Caco-2 (cell line): Measurements from ENCODE around the gene PPM1A. TPM values are rescaled to one million over a fixed set of nuclear protein-coding genes. Genes with fewer than 3 reads are reported as not detected.

Source experiments
- BruUV-seq: library from RNA; stranded (reverse); fragments of 400-500 nt; replicated peaks from 2 replicates; lab custom pipeline; 2021; lab: Mats Ljungman, UMichigan
- CTCF ChIA-PET: fragments of 300-600 bp; sonication (Branson Sonifier 250); formaldehyde crosslinking; loops from one replicate; lab custom pipeline; 2022; ENCODE audit warnings: antibody characterized with exemption; lab: Charles Lee
- POLR2A ChIA-PET: fragments of 300-600 bp; sonication (Branson Sonifier 250); formaldehyde crosslinking; loops from one replicate; lab custom pipeline; 2022; ENCODE audit warnings: antibody characterized with exemption; lab: Charles Lee
- DNase-seq, 2 experiments: peaks; one replicate each; pipeline versions ENCODE4 v3.0.0 to v3.0.0-alpha.2; 2020 to 2022
- H3K27me3 ChIP-seq: replicated peaks from 2 replicates; pipeline ENCODE4 v1.6.0; 2011; ENCODE audit warnings: low read length; ENCODE audit not compliant: control insufficient read depth, insufficient read depth
- H3K36me3 ChIP-seq: 2 replicates; pipeline ENCODE4 v1.5.1; 2011; ENCODE audit warnings: low read length; ENCODE audit not compliant: control insufficient read depth, insufficient read depth
- H3K4me1 ChIP-seq: fragments of 250-450 bp; sonication (Bioruptor Pico); 2 replicates; pipeline ENCODE4 v1.5.1; 2020; ENCODE audit warnings: mild to moderate bottlenecking
- H3K4me3 ChIP-seq: 2 replicates; pipeline ENCODE4 v1.5.1; 2011; ENCODE audit warnings: low read depth, mild to moderate bottlenecking, control low read depth, low read length
- H3K9me3 ChIP-seq: fragments of 250-450 bp; sonication (Bioruptor Pico); 2 replicates; pipeline ENCODE4 v1.5.1; 2020; ENCODE audit warnings: mild to moderate bottlenecking, moderate library complexity
- H3K27ac Mint-ChIP-seq: one replicate; pipeline ENCODE4 v1.8.0; 2022; ENCODE audit warnings: mixed read lengths; ENCODE audit not compliant: unreplicated experiment
- H3K27me3 Mint-ChIP-seq: one replicate; pipeline ENCODE4 v1.8.0; 2022; ENCODE audit warnings: mixed read lengths; ENCODE audit not compliant: insufficient read depth, unreplicated experiment
- H3K36me3 Mint-ChIP-seq: one replicate; pipeline ENCODE4 v1.8.0; 2022; ENCODE audit warnings: mild to moderate bottlenecking, mixed read lengths; ENCODE audit not compliant: insufficient read depth, unreplicated experiment
- H3K4me1 Mint-ChIP-seq: one replicate; pipeline ENCODE4 v1.8.0; 2022; ENCODE audit warnings: low read depth, mixed read lengths; ENCODE audit not compliant: unreplicated experiment
- H3K4me3 Mint-ChIP-seq: one replicate; pipeline ENCODE4 v1.8.0; 2022; ENCODE audit warnings: mild to moderate bottlenecking, moderate library complexity, mixed read lengths; ENCODE audit not compliant: unreplicated experiment
- H3K9me3 Mint-ChIP-seq: one replicate; pipeline ENCODE4 v1.8.0; 2022; ENCODE audit warnings: mixed read lengths; ENCODE audit not compliant: unreplicated experiment
- CTCF ChIP-seq, 2 experiments: fragments of 200-600 bp in 1 of 2; IDR thresholded peaks; 1 replicate in 1 of 2; 2 replicates in 1 of 2; pipeline versions ENCODE4 v1.5.1 to v1.8.0; 2011 to 2022; ENCODE audit warnings: antibody characterized with exemption in 1 of 2, control low read depth in 1 of 2, inconsistent platforms in 1 of 2, low read depth in 1 of 2, low read length in 1 of 2, mild to moderate bottlenecking in 1 of 2, moderate library complexity in 1 of 2; ENCODE audit not compliant: insufficient read depth in 1 of 2, severe bottlenecking in 1 of 2, unreplicated experiment in 1 of 2
- intact Hi-C: fragments of 100-400 bp; cut with micrococcal nuclease; formaldehyde crosslinking; loops from one replicate; pipeline ENCODE4 v1.10.0; 2022; ENCODE audit not compliant: unreplicated experiment
- total RNA-seq: library from RNA; stranded (reverse); gene quantifications from 2 replicates; pipeline ENCODE4 v1.2.3, GENCODE V29; 2022

PPM1A gene
- total RNA-seq, 1 experiment from 2014 or later = 35.6 TPM

- TF ChIP-seq CTCF (IDR thresholded peaks at IDR 0.05; ENCODE audit: insufficient read depth in 1 of 2, low read depth in 1 of 2, low read length in 1 of 2, severe bottlenecking in 1 of 2, unreplicated experiment in 1 of 2) = no peak
- CTCF ChIA-PET = no interaction called here
- POLR2A ChIA-PET = no interaction called here
- peaks cover 11% of the 10 kb centered on the region for H3K4me1 Mint-ChIP-seq
- Histone ChIP-seq H3K4me1 (peaks cover 4% of the 10 kb centered on the region; the same call in 1 of the 2 replicates), H3K36me3 (no peaks in the 10 kb centered on the region), H3K9me3 (no peaks in the 10 kb centered on the region), H3K4me3 (no peak overlapping the region), H3K27me3 (no peaks in the 10 kb centered on the region)
- no peak for DNase-seq
- no TSS peak for BruUV-seq
- H3K4me3 Mint-ChIP-seq = no peak overlapping the region
- no peaks in the 10 kb centered on the region for H3K27me3 Mint-ChIP-seq
- no peaks in the 10 kb centered on the region for H3K9me3 Mint-ChIP-seq
- intact Hi-C loops = loop anchor here (5.0 kb wide), 1 partner anchor 87 kb away; no protein-coding TSS in a partner anchor
- no peak overlapping the region for H3K27ac Mint-ChIP-seq
- peaks cover 21% of the 10 kb centered on the region for H3K36me3 Mint-ChIP-seq
These were observed 3.4 kb upstream of the PPM1A start for GRCh38 chr14:60245380-60246177.

GRCh38 chr14:60247994-60248696, 876 bp upstream of the PPM1A start:
- Mint-ChIP-seq H3K9me3 (no peaks in the 10 kb centered on the region), H3K4me3 (peak overlapping the region; percentile 96), H3K27me3 (no peaks in the 10 kb centered on the region), H3K4me1 (peaks cover 30% of the 10 kb centered on the region), H3K27ac (peak overlapping the region; percentile 99), H3K36me3 (peaks cover 21% of the 10 kb centered on the region)
- peak; percentile 90 to 92 for DNase-seq
- POLR2A ChIA-PET = interaction anchor here (0.5 to 1.5 kb wide), 8 partner anchors 9 to 1950 kb away, joined by 3 to 22 read pairs (median 4); partner anchors contain the start of genes ARID4A, JKAMP, L3HYPDH and PCNX4
- TF ChIP-seq CTCF (IDR thresholded peaks at IDR 0.05; ENCODE audit: insufficient read depth in 1 of 2, low read depth in 1 of 2, low read length in 1 of 2, severe bottlenecking in 1 of 2, unreplicated experiment in 1 of 2) = no peak
- Histone ChIP-seq H3K9me3 (no peaks in the 10 kb centered on the region), H3K36me3 (no peaks in the 10 kb centered on the region), H3K27me3 (no peaks in the 10 kb centered on the region), H3K4me3 (peak overlapping the region; percentile 97), H3K4me1 (peaks cover 24% of the 10 kb centered on the region)
- intact Hi-C loops = loop anchor here (1.0 to 5.0 kb wide), 2 partner anchors 84 to 157 kb away; partner anchors contain the start of gene PCNX4
- CTCF ChIA-PET = interaction anchor here (0.6 to 0.9 kb wide), 2 partner anchors 83 to 214 kb away, joined by 3 read pairs; no protein-coding TSS in a partner anchor
- no TSS peak for BruUV-seq
